Mucosa of descending colon (tissue), 3 donors: ENCODE measurements around the gene GALR2. TPM values are rescaled to one million over a fixed set of nuclear protein-coding genes. Genes with fewer than 3 reads are reported as not detected.

ENCODE experiments used
- ATAC-seq: fragments of 200-7000 bp; cut with Tn5 transposase; one replicate; pipeline ENCODE4 v1.9.1; 2020; ENCODE audit warnings: mild to moderate bottlenecking, moderate library complexity
- DNase-seq, 3 donors: peaks; one replicate each; pipeline ENCODE4 v3.0.0-alpha.2; 2020
- H3K36me3 ChIP-seq: fragments of 200-600 bp; one replicate; pipeline ENCODE4 v1.8.0; 2021; ENCODE audit warnings: low read depth, mild to moderate bottlenecking
- H3K4me1 ChIP-seq: fragments of 200-600 bp; one replicate; pipeline ENCODE4 v1.8.0; 2021; ENCODE audit warnings: low read depth, mild to moderate bottlenecking
- H3K4me3 ChIP-seq: fragments of 200-600 bp; one replicate; pipeline ENCODE4 v1.8.0; 2021; ENCODE audit warnings: mild to moderate bottlenecking
- H3K9me3 ChIP-seq: fragments of 200-600 bp; one replicate; pipeline ENCODE4 v1.8.0; 2021; ENCODE audit warnings: mild to moderate bottlenecking
- CTCF ChIP-seq: fragments of 200-600 bp; IDR thresholded peaks from one replicate; pipeline ENCODE4 v1.8.0; 2022; ENCODE audit warnings: antibody characterized with exemption, mild to moderate bottlenecking
- intact Hi-C, 2 donors: fragments of 100-400 bp; cut with DNase I in 1 of 2; cut with micrococcal nuclease in 1 of 2; formaldehyde crosslinking; loops; one replicate each; pipeline versions ENCODE4 v1.11.0 to v1.11.1; 2022; cut with DNase I, micrococcal nuclease
- total RNA-seq, 3 donors: library from RNA; stranded (reverse); fragmentation: NEBNext Ultra II Directional in 2 of 3; extraction: Animal tissue kit (Norgen Biotek cat#: 25700) in 2 of 3; gene quantifications; one replicate each; pipeline versions ENCODE4 v1.2.1 to v1.2.4, GENCODE V29; 2021 to 2023
- donor health status: DM: no; HTN: no; CAD: no; lungs with moderate emphysema.
- donor health status: DM: no; HTN: no; CAD: no.
- donor health status: DM: no; HTN: yes; CAD: no.

Gene GALR2
- total RNA-seq, 3 donors from 2014 or later, result 4.2 TPM; not detected in 2

DNA sequence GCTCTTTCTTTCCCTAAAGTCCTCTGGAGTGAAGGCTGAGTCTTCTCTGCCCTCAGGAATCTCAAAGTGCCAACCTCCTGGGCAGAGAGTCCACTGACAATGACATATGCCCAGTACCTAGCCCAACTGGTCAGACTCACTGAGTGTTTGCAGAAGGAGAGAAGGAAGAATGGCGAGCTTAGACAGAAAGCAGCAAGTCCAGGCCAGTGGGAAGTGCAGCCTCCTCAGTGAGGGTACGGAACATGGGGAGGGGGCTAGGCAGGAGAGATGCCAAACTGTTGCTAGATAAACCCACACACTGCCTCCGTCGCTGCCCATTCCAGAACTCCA, 28.3 kb downstream of the GALR2 start:
- Histone ChIP-seq H3K9me3 (no peaks in the 10 kb centered on the region), H3K4me1 (peaks cover 10% of the 10 kb centered on the region), H3K4me3 (peak overlapping the region; percentile 61), H3K36me3 (no peaks in the 10 kb centered on the region)
- DNase-seq, result no peak
- ATAC-seq, result peak; percentile 13
- TF ChIP-seq CTCF, result no peak
- intact Hi-C loops, result no loop called here

DNA sequence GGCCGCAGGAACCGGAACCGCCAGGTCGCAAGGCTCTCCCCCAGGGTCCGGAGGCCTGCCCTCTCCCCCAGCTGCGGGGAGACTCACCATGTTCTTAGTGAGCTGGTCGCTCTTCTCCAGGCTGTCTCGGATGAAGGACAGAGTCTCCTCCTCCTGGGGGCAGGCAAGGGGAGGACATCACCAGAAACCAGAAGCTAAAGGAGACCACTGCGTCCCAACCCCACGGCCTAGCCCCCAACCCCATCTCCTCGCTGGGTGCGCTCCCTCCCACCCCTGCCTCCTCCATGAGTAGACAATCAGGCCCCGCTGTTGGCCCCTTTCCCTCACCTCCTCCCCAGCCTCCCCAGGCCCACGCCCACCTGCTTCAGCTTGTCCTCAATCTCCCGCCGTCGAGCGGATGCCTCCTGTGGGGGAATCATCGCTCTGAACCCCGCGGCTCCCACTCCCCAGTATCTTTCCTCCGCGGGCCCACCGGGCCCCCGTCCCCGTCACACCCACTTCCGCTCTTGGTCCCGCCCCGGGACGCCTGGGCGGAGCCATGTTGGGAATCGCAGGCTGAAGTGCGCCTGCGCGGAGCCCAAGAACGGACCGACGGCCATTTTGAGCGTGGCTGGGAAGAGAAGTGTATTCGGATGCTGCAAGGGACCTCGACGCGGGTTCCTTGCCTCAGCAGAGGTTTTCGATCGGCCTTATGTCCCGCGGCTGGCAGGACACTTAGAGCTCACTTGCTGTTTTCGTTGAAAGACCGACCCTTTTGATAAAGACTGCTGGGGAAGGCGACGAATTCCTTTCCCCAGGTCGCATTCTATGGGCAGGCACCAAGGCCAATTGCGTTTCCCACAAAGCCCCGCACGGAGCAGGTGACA, 28.9 kb downstream of the GALR2 start, which contains the start of gene EXOC7:
EXOC7 (minus strand) TSS at position 514 of the 866 bp plus-strand sequence; CDS start at position 419, 95 bp downstream.
- peak; percentile 96 for ATAC-seq
- peak within 1 kb of the TSS; percentile 61 for H3K4me3 ChIP-seq
- H3K4me1 ChIP-seq, result peaks cover 10% of the 10 kb centered on the region
- TF ChIP-seq CTCF, result no peak
- H3K36me3 ChIP-seq, result no peaks in the 10 kb centered on the region
- DNase-seq, result peak; percentile 94 to 97 (median 94)
- H3K9me3 ChIP-seq, result no peaks in the 10 kb centered on the region
- intact Hi-C loops, result no loop called here

DNA sequence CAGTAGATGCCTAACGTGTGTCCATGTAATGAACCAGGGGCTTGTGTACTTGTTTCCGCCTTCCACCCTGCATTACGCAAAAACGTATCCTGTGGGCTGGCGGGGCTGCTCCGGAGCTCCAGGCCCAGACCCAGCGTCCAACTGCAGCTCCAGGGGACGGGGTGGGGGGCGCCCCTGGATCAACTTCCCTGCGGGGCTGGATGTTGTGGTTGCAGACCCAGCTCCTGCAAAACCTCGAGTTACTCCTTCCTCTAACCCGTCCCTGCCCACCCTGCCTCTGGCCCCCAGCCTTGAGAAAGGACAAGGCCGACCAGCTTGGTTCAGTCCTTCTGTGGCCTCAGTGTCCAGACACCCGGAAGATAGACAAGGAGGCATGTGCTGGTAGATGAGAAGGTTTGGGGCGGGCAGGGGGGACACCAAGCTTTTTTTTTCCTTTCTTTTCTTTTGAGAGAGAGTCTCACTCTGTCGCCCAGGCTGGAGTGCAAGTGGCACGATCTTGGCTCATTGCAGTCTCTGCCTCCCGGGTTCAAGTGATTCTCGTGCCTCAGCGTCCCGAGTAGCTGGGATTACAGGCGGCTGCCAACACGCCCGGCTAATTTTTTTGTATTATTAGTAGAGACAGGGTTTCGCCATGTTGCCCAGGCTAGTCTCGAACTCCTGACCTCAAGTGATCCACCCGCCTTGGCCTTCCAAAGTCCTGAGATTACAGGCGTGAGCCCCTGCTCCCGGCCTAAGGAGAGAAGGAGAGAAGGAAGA, 29.7 kb downstream of the GALR2 start:
- TF ChIP-seq CTCF, result no peak
- peak in 1 of 3 donors; percentile 61 for DNase-seq
- H3K4me3 ChIP-seq, result no peak overlapping the region
- H3K4me1 ChIP-seq, result peaks cover 10% of the 10 kb centered on the region
- no peaks in the 10 kb centered on the region for H3K36me3 ChIP-seq
- intact Hi-C loops, result no loop called here
- ATAC-seq, result no peak
- H3K9me3 ChIP-seq, result no peaks in the 10 kb centered on the region

GRCh38 chr17:76104896-76105231, 30.3 kb downstream of the GALR2 start:
- H3K9me3 ChIP-seq, result no peaks in the 10 kb centered on the region
- ATAC-seq, result no peak
- no peaks in the 10 kb centered on the region for H3K36me3 ChIP-seq
- TF ChIP-seq CTCF, result no peak
- H3K4me3 ChIP-seq, result no peak overlapping the region
- intact Hi-C loops, result no loop called here
- H3K4me1 ChIP-seq, result peaks cover 10% of the 10 kb centered on the region
- DNase-seq, result no peak

DNA sequence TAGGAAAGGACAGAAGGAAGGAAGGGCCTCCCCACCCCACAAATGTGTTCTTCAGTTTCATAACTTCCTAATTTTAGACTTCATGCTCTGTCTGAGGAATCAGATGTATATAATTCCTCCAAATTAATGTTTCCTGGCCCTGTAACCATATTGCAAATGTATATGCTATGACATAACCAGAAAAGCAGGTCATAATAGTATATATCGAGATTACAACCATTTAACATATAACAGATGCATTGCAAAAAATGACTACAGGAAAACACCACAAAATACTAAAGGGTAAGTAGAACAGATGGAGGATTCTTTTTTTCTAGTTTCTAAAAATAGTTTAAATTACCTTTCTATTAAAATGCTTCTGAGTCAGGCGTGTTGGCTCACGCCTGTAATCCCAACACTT, 32.1 kb downstream of the GALR2 start:
- intact Hi-C loops, result no loop called here
- H3K4me3 ChIP-seq, result no peak overlapping the region
- peaks cover 10% of the 10 kb centered on the region for H3K4me1 ChIP-seq
- no peaks in the 10 kb centered on the region for H3K9me3 ChIP-seq
- DNase-seq, result no peak
- H3K36me3 ChIP-seq, result no peaks in the 10 kb centered on the region
- TF ChIP-seq CTCF, result no peak
- no peak for ATAC-seq
